BE2C (cell line): ENCODE results near the gene SEMG1. TPM values are rescaled to one million over a fixed set of nuclear protein-coding genes. Genes with fewer than 3 reads are reported as not detected.

Experiments
- DNase-seq: peaks from one replicate; pipeline ENCODE4 v3.0.0-alpha.2; 2020
- H3K27me3 ChIP-seq: fragments of 250-450 bp; sonication (Bioruptor Pico); 2 replicates; pipeline ENCODE4 v1.5.1; 2020; ENCODE audit warnings: mild to moderate bottlenecking
- H3K36me3 ChIP-seq: fragments of 250-450 bp; sonication (Bioruptor Pico); 2 replicates; pipeline ENCODE4 v1.5.1; 2020; ENCODE audit warnings: mild to moderate bottlenecking
- H3K4me1 ChIP-seq: fragments of 250-450 bp; sonication (Bioruptor Pico); 2 replicates; pipeline ENCODE4 v1.5.1; 2020
- H3K4me3 ChIP-seq: 2 replicates; pipeline ENCODE4 v1.5.1; 2011; ENCODE audit warnings: low read depth, low read length
- H3K9me3 ChIP-seq: fragments of 250-450 bp; sonication (Bioruptor Pico); 2 replicates; pipeline ENCODE4 v1.5.1; 2020
- polyA plus RNA-seq: library from polyadenylated mRNA; unstranded; fragments of >200 nt; gene quantifications from one replicate; pipeline ENCODE4 v1.2.1, GENCODE V29; 2012; ENCODE audit warnings: low read depth, missing spikeins; ENCODE audit not compliant: insufficient read length, insufficient read depth
- TF ChIP-seq, protein P1 (sequence below): IDR thresholded peaks from 2 replicates; pipeline ENCODE4 v1.5.1; 2012; ENCODE audit warnings: mild to moderate bottlenecking, low read depth, low read length

Gene SEMG1, protein sequence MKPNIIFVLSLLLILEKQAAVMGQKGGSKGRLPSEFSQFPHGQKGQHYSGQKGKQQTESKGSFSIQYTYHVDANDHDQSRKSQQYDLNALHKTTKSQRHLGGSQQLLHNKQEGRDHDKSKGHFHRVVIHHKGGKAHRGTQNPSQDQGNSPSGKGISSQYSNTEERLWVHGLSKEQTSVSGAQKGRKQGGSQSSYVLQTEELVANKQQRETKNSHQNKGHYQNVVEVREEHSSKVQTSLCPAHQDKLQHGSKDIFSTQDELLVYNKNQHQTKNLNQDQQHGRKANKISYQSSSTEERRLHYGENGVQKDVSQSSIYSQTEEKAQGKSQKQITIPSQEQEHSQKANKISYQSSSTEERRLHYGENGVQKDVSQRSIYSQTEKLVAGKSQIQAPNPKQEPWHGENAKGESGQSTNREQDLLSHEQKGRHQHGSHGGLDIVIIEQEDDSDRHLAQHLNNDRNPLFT
- not detected for polyA plus RNA-seq

DNA sequence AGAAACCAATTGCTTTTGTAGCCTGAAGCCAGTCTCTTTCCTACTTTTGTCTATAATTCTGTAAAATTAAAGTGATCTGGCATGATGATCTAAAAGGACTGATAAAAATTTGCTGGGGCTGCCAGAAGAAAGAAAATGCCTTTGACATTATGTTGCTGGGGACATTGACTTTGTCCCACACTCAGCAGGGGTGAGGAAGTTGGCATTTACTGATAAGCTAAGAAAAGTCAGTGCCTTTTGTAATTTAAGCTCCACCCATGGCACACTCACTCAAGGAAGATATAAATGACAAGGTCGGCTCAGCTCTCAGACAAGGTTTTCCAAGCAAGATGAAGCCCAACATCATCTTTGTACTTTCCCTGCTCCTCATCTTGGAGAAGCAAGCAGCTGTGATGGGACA lies at the start of gene SEMG1:
Gene SEMG1 (plus strand): TSS at position 309 of the 400 bp plus-strand sequence. CDS start 21 bp downstream, at position 330.
- Histone ChIP-seq H3K4me3 (no peak within 1 kb of the TSS), H3K27me3 (0 out of 2 replicates have a peak, but pooled peaks cover 13% of the 10 kb centered on the region), H3K9me3 (no peaks in the 10 kb centered on the region), H3K4me1 (no peaks in the 10 kb centered on the region), H3K36me3 (no peaks in the 10 kb centered on the region)
- DNase-seq: no peak
- TF ChIP-seq, protein P1, sequence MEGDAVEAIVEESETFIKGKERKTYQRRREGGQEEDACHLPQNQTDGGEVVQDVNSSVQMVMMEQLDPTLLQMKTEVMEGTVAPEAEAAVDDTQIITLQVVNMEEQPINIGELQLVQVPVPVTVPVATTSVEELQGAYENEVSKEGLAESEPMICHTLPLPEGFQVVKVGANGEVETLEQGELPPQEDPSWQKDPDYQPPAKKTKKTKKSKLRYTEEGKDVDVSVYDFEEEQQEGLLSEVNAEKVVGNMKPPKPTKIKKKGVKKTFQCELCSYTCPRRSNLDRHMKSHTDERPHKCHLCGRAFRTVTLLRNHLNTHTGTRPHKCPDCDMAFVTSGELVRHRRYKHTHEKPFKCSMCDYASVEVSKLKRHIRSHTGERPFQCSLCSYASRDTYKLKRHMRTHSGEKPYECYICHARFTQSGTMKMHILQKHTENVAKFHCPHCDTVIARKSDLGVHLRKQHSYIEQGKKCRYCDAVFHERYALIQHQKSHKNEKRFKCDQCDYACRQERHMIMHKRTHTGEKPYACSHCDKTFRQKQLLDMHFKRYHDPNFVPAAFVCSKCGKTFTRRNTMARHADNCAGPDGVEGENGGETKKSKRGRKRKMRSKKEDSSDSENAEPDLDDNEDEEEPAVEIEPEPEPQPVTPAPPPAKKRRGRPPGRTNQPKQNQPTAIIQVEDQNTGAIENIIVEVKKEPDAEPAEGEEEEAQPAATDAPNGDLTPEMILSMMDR: no peak

DNA sequence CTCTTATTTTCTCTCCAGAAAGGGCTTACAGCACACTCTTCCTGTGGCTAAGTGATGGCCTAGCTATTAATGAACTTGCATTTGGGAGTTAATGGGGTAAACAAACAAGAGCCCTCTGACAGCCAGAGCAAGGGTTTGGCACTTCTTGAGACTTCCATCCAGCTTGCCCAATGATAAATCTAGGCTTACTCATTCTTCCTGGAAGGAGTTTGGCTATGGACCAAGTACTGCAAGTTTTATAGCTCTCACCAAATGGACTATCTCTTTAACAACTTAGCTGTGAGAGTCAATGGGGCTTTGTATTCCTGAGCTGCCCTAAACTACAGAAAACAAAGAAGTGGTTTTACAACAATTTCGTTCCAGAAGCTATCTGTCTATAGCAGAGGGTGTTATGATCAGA lies 48.9 kb upstream of the SEMG1 start:
- no peaks in the 10 kb centered on the region for H3K4me1 ChIP-seq
- TF ChIP-seq, protein P1: no peak
- DNase-seq: no peak
- no peak overlapping the region for H3K4me3 ChIP-seq
- no peaks in the 10 kb centered on the region for H3K9me3 ChIP-seq
- H3K36me3 ChIP-seq: no peaks in the 10 kb centered on the region
- H3K27me3 ChIP-seq: no peaks in the 10 kb centered on the region; the same call in none of the 2 replicates

DNA sequence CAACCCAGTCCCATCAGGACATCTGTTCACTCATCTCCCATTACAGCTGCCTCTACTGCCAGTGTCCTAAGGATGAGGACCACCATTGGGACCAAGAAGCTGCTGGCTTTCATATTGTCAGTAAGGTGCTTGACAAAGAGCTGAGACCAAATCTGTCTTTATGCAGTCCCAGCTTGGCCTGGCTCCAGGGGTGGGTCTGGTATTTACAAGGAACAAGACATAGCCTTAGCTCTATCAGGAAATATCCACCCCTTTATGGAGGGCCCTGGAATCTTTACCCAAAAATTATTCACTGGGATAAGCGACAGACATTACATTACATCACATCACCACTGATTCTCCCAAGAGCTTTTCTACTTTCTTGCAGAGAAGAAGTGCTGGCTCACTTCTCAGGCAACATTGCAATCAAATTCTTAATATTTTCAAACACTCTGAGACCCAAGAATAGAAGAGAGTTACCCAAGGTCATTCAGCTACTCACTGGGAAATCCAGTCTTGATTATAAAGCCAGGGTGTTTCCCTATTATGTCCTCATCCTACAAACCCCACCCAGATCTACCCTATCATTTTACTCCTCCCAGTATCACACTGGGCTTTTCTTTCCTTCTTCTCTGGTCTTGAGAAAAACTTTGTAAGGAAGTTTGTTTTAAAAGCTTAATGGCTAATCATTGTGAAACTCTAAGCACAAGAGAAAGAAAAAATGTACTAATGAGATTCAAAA lies 43.6 kb upstream of the SEMG1 start:
- Histone ChIP-seq H3K36me3 (no peaks in the 10 kb centered on the region), H3K4me3 (no peak overlapping the region), H3K9me3 (no peaks in the 10 kb centered on the region), H3K27me3 (peaks cover 3% of the 10 kb centered on the region; the same call in 1 of the 2 replicates), H3K4me1 (no peaks in the 10 kb centered on the region)
- TF ChIP-seq, protein P1: no peak
- DNase-seq: no peak

DNA sequence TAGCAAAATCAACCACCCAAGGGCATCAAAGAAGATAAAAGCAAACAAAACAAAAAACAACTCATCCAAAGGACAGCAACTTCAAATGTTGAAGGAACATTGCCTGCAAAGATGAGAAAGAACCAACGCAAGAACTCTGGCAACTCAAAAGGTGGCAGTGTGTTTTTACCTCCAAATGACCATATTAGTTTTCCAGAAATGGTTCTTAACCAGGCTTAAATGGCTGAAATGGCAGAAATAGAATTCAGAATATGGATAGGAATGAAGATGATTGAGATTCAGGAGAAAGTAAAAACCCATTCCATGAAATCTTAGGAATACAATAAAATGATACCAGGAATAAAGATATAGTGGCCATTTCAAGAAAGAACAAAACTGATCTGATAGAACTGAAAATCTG lies 41.9 kb upstream of the SEMG1 start:
- peaks cover 3% of the 10 kb centered on the region; the same call in 1 of the 2 replicates for H3K27me3 ChIP-seq

DNA sequence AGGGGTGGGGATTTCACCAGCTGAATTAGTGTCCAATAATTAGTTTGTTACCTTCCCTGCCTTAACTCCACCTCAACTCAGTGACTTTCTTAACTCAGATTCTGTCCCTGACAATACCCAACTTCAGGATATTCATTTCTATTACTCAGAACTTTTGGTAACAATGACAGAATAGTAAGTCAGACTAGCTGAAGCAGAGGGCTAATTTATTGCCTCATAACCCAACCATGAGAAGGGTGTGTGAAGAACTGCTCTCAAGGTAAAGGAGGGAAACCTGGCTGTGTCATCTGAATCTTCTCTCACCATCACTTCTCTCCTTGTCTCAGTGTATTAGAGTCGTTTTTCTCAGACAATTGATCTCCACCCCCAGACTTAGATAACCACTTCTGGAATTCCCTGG lies 33.3 kb upstream of the SEMG1 start:
- no peak for DNase-seq
- H3K36me3 ChIP-seq: no peaks in the 10 kb centered on the region
- H3K27me3 ChIP-seq: peaks cover 10% of the 10 kb centered on the region
- H3K4me3 ChIP-seq: no peak overlapping the region
- H3K9me3 ChIP-seq: no peaks in the 10 kb centered on the region; the same call in 1 of the 2 replicates
- TF ChIP-seq, protein P1: no peak
- H3K4me1 ChIP-seq: no peaks in the 10 kb centered on the region

More for the DNA sequence above, 41.9 kb upstream of the SEMG1 start:
- Histone ChIP-seq H3K9me3 (no peaks in the 10 kb centered on the region; the same call in 1 of the 2 replicates), H3K36me3 (no peaks in the 10 kb centered on the region), H3K4me3 (no peak overlapping the region), H3K4me1 (no peaks in the 10 kb centered on the region)
- TF ChIP-seq, protein P1: no peak
- no peak for DNase-seq
